ENCODE measurements around the gene YES1. TPM values are rescaled to one million over a fixed set of nuclear protein-coding genes. Genes with fewer than 3 reads are reported as not detected.

The YES1 gene
- polyA plus RNA-seq, 1 donor from 2014 or later: 12.0 TPM

- no peak overlapping the region for H3K9ac ChIP-seq (ENCODE audit: low read length)
- peak overlapping the region; percentile 66 for H3K4me3 ChIP-seq (ENCODE audit: low read length)
Observed at GRCh38 chr18:713135-713490, 98.9 kb downstream of the YES1 start.

GRCh38 chr18:712401-713134, 99.5 kb downstream of the YES1 start, which contains the start of gene ENOSF1:
ENOSF1 (minus strand) TSS chr18:712630; CDS start chr18:712587, 43 bp downstream.
- Histone ChIP-seq H3K4me3 (ENCODE audit: low read length) (peak within 1 kb of the TSS; percentile 66), H3K79me2 (replicated peaks; ENCODE audit: insufficient read depth, low read length) (no peaks in the 10 kb centered on the region), H4K20me1 (ENCODE audit: insufficient read depth) (no peaks in the 10 kb centered on the region), H3K9ac (ENCODE audit: low read length) (peak within 1 kb of the TSS; percentile 16), H3F3A (ENCODE audit: insufficient read depth, low read length, poor library complexity, severe bottlenecking) (no peaks in the 10 kb centered on the region), H3K36me3 (ENCODE audit: insufficient read depth, low read length) (no peaks in the 10 kb centered on the region), H2AFZ (ENCODE audit: low read depth, low read length) (peak within 1 kb of the TSS; percentile 40), H3K4me2 (ENCODE audit: low read length) (peak within 1 kb of the TSS; percentile 32), H3K9me2 (ENCODE audit: insufficient read depth, low read length) (no peaks in the 10 kb centered on the region), H3K27ac (ENCODE audit: low read length) (no peak within 1 kb of the TSS), H3K27me3 (ENCODE audit: insufficient read depth, low read depth, low read length) (peaks cover 8% of the 10 kb centered on the region), H3K9me3 (ENCODE audit: low read length) (peaks cover 7% of the 10 kb centered on the region)
- TF ChIP-seq MXI1 (conservative IDR thresholded peaks at IDR 0.05; ENCODE audit: poor library complexity, severe bottlenecking): no peak
- TF ChIP-seq, protein P1, sequence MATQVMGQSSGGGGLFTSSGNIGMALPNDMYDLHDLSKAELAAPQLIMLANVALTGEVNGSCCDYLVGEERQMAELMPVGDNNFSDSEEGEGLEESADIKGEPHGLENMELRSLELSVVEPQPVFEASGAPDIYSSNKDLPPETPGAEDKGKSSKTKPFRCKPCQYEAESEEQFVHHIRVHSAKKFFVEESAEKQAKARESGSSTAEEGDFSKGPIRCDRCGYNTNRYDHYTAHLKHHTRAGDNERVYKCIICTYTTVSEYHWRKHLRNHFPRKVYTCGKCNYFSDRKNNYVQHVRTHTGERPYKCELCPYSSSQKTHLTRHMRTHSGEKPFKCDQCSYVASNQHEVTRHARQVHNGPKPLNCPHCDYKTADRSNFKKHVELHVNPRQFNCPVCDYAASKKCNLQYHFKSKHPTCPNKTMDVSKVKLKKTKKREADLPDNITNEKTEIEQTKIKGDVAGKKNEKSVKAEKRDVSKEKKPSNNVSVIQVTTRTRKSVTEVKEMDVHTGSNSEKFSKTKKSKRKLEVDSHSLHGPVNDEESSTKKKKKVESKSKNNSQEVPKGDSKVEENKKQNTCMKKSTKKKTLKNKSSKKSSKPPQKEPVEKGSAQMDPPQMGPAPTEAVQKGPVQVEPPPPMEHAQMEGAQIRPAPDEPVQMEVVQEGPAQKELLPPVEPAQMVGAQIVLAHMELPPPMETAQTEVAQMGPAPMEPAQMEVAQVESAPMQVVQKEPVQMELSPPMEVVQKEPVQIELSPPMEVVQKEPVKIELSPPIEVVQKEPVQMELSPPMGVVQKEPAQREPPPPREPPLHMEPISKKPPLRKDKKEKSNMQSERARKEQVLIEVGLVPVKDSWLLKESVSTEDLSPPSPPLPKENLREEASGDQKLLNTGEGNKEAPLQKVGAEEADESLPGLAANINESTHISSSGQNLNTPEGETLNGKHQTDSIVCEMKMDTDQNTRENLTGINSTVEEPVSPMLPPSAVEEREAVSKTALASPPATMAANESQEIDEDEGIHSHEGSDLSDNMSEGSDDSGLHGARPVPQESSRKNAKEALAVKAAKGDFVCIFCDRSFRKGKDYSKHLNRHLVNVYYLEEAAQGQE (IDR thresholded peaks at IDR 0.05; ENCODE audit: borderline replicate concordance): no peak
- peak; percentile 41 for TF ChIP-seq CTCF (IDR thresholded peaks at IDR 0.05; ENCODE audit: poor library complexity, severe bottlenecking)

More at GRCh38 chr18:713135-713490, 98.9 kb downstream of the YES1 start:
- no peak for TF ChIP-seq MXI1 (conservative IDR thresholded peaks at IDR 0.05; ENCODE audit: poor library complexity, severe bottlenecking)
- no peak for TF ChIP-seq EZH2 (IDR thresholded peaks at IDR 0.05; ENCODE audit: borderline replicate concordance, insufficient read depth, low read length, poor library complexity, severe bottlenecking)
- no peak for TF ChIP-seq POLR2AphosphoS5 (IDR thresholded peaks at IDR 0.05)
- TF ChIP-seq CTCF (IDR thresholded peaks at IDR 0.05; ENCODE audit: poor library complexity, severe bottlenecking): no peak
- no peak for TF ChIP-seq EP300 (conservative IDR thresholded peaks at IDR 0.05; ENCODE audit: poor library complexity, severe bottlenecking)
- Histone ChIP-seq H3K27ac (ENCODE audit: low read length) (no peak overlapping the region), H2AFZ (ENCODE audit: low read depth, low read length) (no peak overlapping the region), H3K4me2 (ENCODE audit: low read length) (no peak overlapping the region), H3K27me3 (ENCODE audit: insufficient read depth, low read depth, low read length) (peaks cover 8% of the 10 kb centered on the region), H3K9me3 (ENCODE audit: low read length) (peaks cover 7% of the 10 kb centered on the region), H3K79me2 (replicated peaks; ENCODE audit: insufficient read depth, low read length) (no peaks in the 10 kb centered on the region), H3F3A (ENCODE audit: insufficient read depth, low read length, poor library complexity, severe bottlenecking) (no peaks in the 10 kb centered on the region), H3K9me2 (ENCODE audit: insufficient read depth, low read length) (no peaks in the 10 kb centered on the region), H4K20me1 (ENCODE audit: insufficient read depth) (no peaks in the 10 kb centered on the region), H3K36me3 (ENCODE audit: insufficient read depth, low read length) (no peaks in the 10 kb centered on the region)

Measured in neural cell (in vitro differentiated cells).